Neuronal stem cell (in vitro differentiated cells): Measurements from ENCODE around the gene PRPF38B.
"Not testable (repeated sequence)": the region's sequence is repeated elsewhere in the genome, so short reads cannot be mapped to it uniquely, and the experiment has no call there.

Experiments used
- DNase-seq: peaks from one replicate; pipeline ENCODE4 v3.0.0-alpha.2; 2013; ENCODE audit warnings: low spot score
- H2AFZ ChIP-seq: one replicate; pipeline ENCODE4 v1.6.1; 2013; ENCODE audit warnings: mild to moderate bottlenecking, low read length, inconsistent platforms
- H2AK5ac ChIP-seq: 2 replicates; pipeline ENCODE4 v1.6.1; 2013; ENCODE audit warnings: low read depth, mild to moderate bottlenecking, inconsistent platforms, low read length, moderate library complexity, mixed read lengths
- H2BK120ac ChIP-seq: 2 replicates; pipeline ENCODE4 v1.6.1; 2013; ENCODE audit warnings: low read depth, mild to moderate bottlenecking, inconsistent platforms, low read length, moderate library complexity, mixed read lengths
- H2BK12ac ChIP-seq: one replicate; pipeline ENCODE4 v1.6.1; 2013; ENCODE audit warnings: low read length, inconsistent platforms
- H2BK15ac ChIP-seq: 2 replicates; pipeline ENCODE4 v1.6.1; 2013; ENCODE audit warnings: mild to moderate bottlenecking, low read length, inconsistent platforms, mixed read lengths
- H2BK5ac ChIP-seq: one replicate; pipeline ENCODE4 v1.6.1; 2013; ENCODE audit warnings: inconsistent platforms, mild to moderate bottlenecking, low read length, moderate library complexity
- H3K14ac ChIP-seq: one replicate; pipeline ENCODE4 v1.6.1; 2013; ENCODE audit warnings: low read length, inconsistent platforms
- H3K18ac ChIP-seq: 2 replicates; pipeline ENCODE4 v1.6.1; 2013; ENCODE audit warnings: low read length, inconsistent platforms
- H3K23ac ChIP-seq: 2 replicates; pipeline ENCODE4 v1.6.1; 2013; ENCODE audit warnings: low read depth, mild to moderate bottlenecking, mixed read lengths, low read length, inconsistent platforms; ENCODE audit not compliant: poor library complexity
- H3K27ac ChIP-seq: replicated peaks from 3 replicates; pipeline ENCODE4 v1.5.1; 2013; ENCODE audit warnings: low read length, inconsistent platforms
- H3K27me3 ChIP-seq, 3 experiments: 2 replicates each; pipeline ENCODE4 v1.6.1; 2013; ENCODE audit warnings: low read length in 3 of 3, mild to moderate bottlenecking in 2 of 3, inconsistent platforms in 1 of 3, low read depth in 1 of 3, mixed read lengths in 1 of 3, moderate library complexity in 1 of 3; ENCODE audit not compliant: control insufficient read depth in 3 of 3, insufficient read depth in 3 of 3
- H3K36me3 ChIP-seq, 2 donors: replicated peaks in 1 of 2; 2 replicates each; pipeline ENCODE4 v1.6.1; 2013; ENCODE audit warnings: low read length in 2 of 2; ENCODE audit not compliant: control insufficient read depth in 2 of 2, insufficient read depth in 2 of 2
- H3K4ac ChIP-seq: 2 replicates; pipeline ENCODE4 v1.6.1; 2013; ENCODE audit warnings: inconsistent platforms, mild to moderate bottlenecking, low read length, moderate library complexity
- H3K4me1 ChIP-seq, 2 donors: 1 replicate in 1 of 2; 2 replicates in 1 of 2; pipeline ENCODE4 v1.6.1; 2013; ENCODE audit warnings: low read length in 2 of 2, low read depth in 1 of 2; ENCODE audit not compliant: control insufficient read depth in 2 of 2, insufficient read depth in 1 of 2
- H3K4me2 ChIP-seq: one replicate; pipeline ENCODE4 v1.6.1; 2013; ENCODE audit warnings: mild to moderate bottlenecking, low read length, inconsistent platforms; ENCODE audit not compliant: insufficient read depth, poor library complexity, severe bottlenecking
- H3K4me3 ChIP-seq, 2 donors: 2 replicates each; pipeline ENCODE4 v1.5.1; 2013; ENCODE audit warnings: low read length in 2 of 2, mild to moderate bottlenecking in 2 of 2, inconsistent platforms in 1 of 2, moderate library complexity in 1 of 2
- H3K79me1 ChIP-seq: one replicate; pipeline ENCODE4 v1.6.1; 2013; ENCODE audit warnings: low read depth, mild to moderate bottlenecking, inconsistent platforms, low read length, moderate library complexity
- H3K9ac ChIP-seq: one replicate; pipeline ENCODE4 v1.6.1; 2013; ENCODE audit warnings: mild to moderate bottlenecking, low read depth, low read length, inconsistent platforms; ENCODE audit not compliant: poor library complexity
- H3K9me3 ChIP-seq, 2 donors: replicated peaks in 1 of 2; 2 replicates each; pipeline versions ENCODE3 to v1.6.1; 2013; ENCODE audit warnings: low read length in 2 of 2, mild to moderate bottlenecking in 2 of 2, inconsistent platforms in 1 of 2, low read depth in 1 of 2, mixed read lengths in 1 of 2, moderate library complexity in 1 of 2; ENCODE audit not compliant: control insufficient read depth in 2 of 2, insufficient read depth in 1 of 2
- H4K8ac ChIP-seq: one replicate; pipeline ENCODE4 v1.6.1; 2013; ENCODE audit warnings: low read depth, mild to moderate bottlenecking, inconsistent platforms, low read length, moderate library complexity
- H4K91ac ChIP-seq: one replicate; pipeline ENCODE4 v1.6.1; 2013; ENCODE audit warnings: low read length, low read depth, mild to moderate bottlenecking, inconsistent platforms; ENCODE audit not compliant: poor library complexity
- WGBS, 2 donors: extraction: QIAGEN DNeasy Blood & Tissue Kit; methylation state at CpG; one replicate each; pipeline ENCODE4 v1.1.7; 2013; ENCODE audit warnings: missing lambda C conversion rate in 2 of 2, mixed read lengths in 1 of 2; ENCODE audit not compliant: insufficient read length in 2 of 2, insufficient replicate concordance in 1 of 2; ENCODE audit errors: extremely low coverage in 2 of 2; 5-methylcytosine and 5-hydroxymethylcytosine counted together

The PRPF38B gene

DNA sequence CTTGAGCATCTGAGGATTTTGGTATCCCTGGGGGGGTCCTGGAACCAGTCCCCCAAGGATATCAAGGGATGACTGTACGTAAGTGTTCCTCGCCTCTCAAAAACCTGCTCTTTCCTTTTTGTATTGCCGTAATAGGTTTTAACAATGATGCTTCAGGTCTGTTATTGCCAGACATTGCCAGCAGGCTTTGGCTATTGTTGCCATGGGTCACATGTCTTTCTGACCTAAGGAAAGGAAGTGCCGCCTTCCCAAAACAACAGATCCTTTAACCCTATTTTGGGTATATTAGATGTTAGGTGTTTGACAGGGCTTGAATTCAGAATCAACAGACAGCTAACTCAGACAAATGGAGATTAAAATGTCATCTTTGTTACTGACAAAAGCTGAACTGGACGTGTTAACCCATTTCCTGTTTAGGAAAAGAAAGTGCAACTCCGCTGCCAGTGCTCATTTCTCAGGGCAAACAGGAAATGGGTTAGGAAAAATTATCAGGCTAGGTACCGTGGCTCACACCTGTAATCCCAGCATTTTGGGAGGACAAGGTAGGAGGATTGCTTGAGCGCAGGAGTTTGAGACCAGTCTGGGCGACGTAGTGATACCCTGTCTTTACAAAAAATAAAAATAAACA, 12.4 kb upstream of the PRPF38B start:
- Histone ChIP-seq H2BK120ac (no peak overlapping the region), H3K23ac (no peak overlapping the region), H3K4me3 (no peak overlapping the region), H2BK5ac (no peak overlapping the region), H3K18ac (no peak overlapping the region), H2BK15ac (no peak overlapping the region), H3K9me3 (no peaks in the 10 kb centered on the region), H3K27me3 (no peaks in the 10 kb centered on the region), H3K4me1 (no peaks in the 10 kb centered on the region), H3K79me1 (no peaks in the 10 kb centered on the region), H3K27ac (no peak overlapping the region), H2AFZ (peak overlapping the region; percentile 43), H3K9ac (no peak overlapping the region), H2BK12ac (no peak overlapping the region), H4K8ac (no peak overlapping the region), H3K4ac (no peak overlapping the region), H2AK5ac (no peak overlapping the region), H3K36me3 (no peaks in the 10 kb centered on the region), H3K14ac (no peak overlapping the region), H4K91ac (no peak overlapping the region), H3K4me2 (no peak overlapping the region)
- DNase-seq, result no peak
- no CpG with 5 or more reads among the region's 10 CpGs for WGBS, 2 donors

DNA sequence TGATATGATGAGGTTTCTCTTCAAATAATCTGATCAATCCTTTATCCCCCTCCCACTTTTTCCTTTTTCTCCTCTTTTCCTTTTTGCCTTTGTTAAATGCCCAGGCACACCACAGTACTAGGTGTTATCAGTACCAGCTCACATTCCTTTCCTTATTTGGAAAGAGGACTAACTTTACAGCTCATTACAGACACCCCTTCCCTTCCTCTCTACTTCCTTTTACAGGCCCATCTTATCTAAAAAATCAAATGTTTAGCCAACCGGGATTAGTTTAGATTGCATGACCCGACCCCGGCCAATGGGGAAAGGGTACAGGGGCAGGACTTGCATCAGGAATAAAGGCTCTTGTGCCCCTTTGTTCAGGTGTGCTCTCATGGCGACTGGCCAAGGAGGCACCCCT, 10.4 kb upstream of the PRPF38B start:
- not testable (repeated sequence) for H3K23ac ChIP-seq, H2AK5ac ChIP-seq, H3K4me2 ChIP-seq, H3K27ac ChIP-seq, H3K4me3 ChIP-seq, H4K8ac ChIP-seq, H3K14ac ChIP-seq, H3K27me3 ChIP-seq, H2BK12ac ChIP-seq, H2BK15ac ChIP-seq, H3K79me1 ChIP-seq, H2BK5ac ChIP-seq, H3K9me3 ChIP-seq, H4K91ac ChIP-seq, H3K4me1 ChIP-seq, H2BK120ac ChIP-seq, DNase-seq, H3K4ac ChIP-seq, H3K9ac ChIP-seq, H3K36me3 ChIP-seq, H3K18ac ChIP-seq
- no CpG with 5 or more reads among the region's 4 CpGs for WGBS, 2 donors
- H2AFZ ChIP-seq, result peak overlapping the region; percentile 61

DNA sequence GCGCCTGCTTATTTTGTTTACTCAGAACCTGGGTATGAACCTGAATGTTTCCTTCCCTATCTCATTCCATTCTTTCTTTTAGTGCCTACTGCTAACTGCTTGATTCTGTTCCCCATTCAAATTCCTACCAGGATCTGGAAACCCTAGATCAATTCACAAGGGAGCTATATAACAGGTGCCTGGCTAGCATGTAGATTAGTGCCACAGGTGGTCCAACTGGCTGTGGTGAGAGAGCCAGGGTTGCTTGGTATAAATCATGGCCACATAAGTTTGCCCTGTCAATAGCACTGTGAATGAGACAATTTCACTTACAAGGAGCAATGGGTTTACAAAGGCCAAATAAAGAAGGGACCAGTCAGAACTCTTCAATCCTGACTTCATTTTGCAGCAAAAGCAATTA, 6.6 kb upstream of the PRPF38B start:
- Histone ChIP-seq H4K8ac (no peak overlapping the region), H3K9ac (no peak overlapping the region), H3K4me2 (no peak overlapping the region), H4K91ac (no peak overlapping the region), H3K79me1 (no peaks in the 10 kb centered on the region), H2BK120ac (no peak overlapping the region), H3K4ac (no peak overlapping the region), H3K23ac (no peak overlapping the region), H2BK5ac (no peak overlapping the region), H2AFZ (no peak overlapping the region), H3K9me3 (no peaks in the 10 kb centered on the region), H3K14ac (no peak overlapping the region), H3K4me1 (no peaks in the 10 kb centered on the region), H2AK5ac (no peak overlapping the region), H3K4me3 (no peak overlapping the region), H3K27me3 (peaks cover 0 to 2% (median 0%) of the 10 kb centered on the region in 3 experiments), H3K36me3 (no peaks in the 10 kb centered on the region), H2BK15ac (no peak overlapping the region), H3K27ac (no peak overlapping the region), H3K18ac (no peak overlapping the region), H2BK12ac (no peak overlapping the region)
- WGBS, 2 donors, result no CpG with 5 or more reads among the region's 1 CpG
- DNase-seq, result no peak

DNA sequence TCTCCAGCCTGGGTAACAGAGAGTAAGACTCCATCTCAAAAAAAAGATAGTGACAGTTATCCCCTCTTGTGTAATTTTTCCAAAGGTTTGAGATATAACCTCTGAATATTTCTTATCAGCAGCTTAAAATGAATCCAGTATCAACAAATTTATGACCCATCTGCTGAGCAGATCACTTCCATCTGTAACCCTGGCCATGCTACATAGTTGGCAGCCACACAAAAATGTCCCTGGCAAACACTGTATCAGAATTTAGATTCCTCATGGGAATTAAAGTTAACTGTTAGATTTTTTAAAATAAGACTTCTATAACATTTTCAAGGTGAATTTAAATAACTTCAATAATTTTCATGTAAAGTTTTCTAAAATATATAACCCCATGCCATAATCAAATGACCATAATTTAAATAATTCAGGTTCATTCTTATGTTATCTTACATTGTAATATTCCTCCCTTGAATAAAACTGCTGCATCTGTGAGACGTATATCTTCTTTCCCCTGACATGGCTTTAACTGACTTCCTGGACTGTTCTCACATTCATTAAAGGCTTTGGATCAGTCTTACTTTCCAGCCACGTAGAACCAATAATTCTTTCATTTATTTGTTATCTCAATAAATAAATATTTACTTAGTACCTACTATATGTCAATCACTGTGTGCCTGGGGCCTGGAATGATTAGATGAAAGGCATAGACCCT, 5.3 kb upstream of the PRPF38B start:
- Histone ChIP-seq H3K9ac (no peak overlapping the region), H2AK5ac (no peak overlapping the region), H3K79me1 (no peaks in the 10 kb centered on the region), H3K4me1 (peaks cover 1 to 4% of the 10 kb centered on the region in 2 donors), H4K91ac (no peak overlapping the region), H3K18ac (no peak overlapping the region), H3K23ac (no peak overlapping the region), H2AFZ (no peak overlapping the region), H3K4ac (no peak overlapping the region), H3K14ac (no peak overlapping the region), H3K36me3 (no peaks in the 10 kb centered on the region), H2BK12ac (no peak overlapping the region), H4K8ac (no peak overlapping the region), H3K4me2 (no peak overlapping the region), H3K27me3 (peaks cover 0 to 2% (median 0%) of the 10 kb centered on the region in 3 experiments), H2BK120ac (no peak overlapping the region), H3K27ac (no peak overlapping the region), H2BK15ac (no peak overlapping the region), H3K4me3 (no peak overlapping the region), H2BK5ac (no peak overlapping the region), H3K9me3 (no peaks in the 10 kb centered on the region)
- no CpG with 5 or more reads among the region's 2 CpGs for WGBS, 2 donors
- no peak for DNase-seq
